PFSK-1 (cell line): ENCODE data around the gene GALNT14.

Experiments used
- FOXP2 ChIP-seq: optimal IDR thresholded peaks from 2 replicates; pipeline ENCODE3; 2011; ENCODE audit warnings: borderline replicate concordance, control low read depth, inconsistent platforms; ENCODE audit not compliant: insufficient read depth; ENCODE audit errors: extremely low read length, extremely low read depth
- POLR2AphosphoS5 ChIP-seq: IDR thresholded peaks from 2 replicates; pipeline ENCODE4 v1.6.1; 2012; ENCODE audit warnings: low read depth, mild to moderate bottlenecking, control low read depth, low read length, moderate library complexity
- REST ChIP-seq, 2 experiments: IDR thresholded peaks; 2 replicates each; pipeline versions ENCODE4 v1.6.1 to v1.8.0; 2011 to 2012; ENCODE audit warnings: low read depth in 2 of 2, low read length in 2 of 2, control low read depth in 1 of 2, inconsistent platforms in 1 of 2, mild to moderate bottlenecking in 1 of 2, moderate library complexity in 1 of 2; ENCODE audit not compliant: insufficient read depth in 1 of 2
- SIN3A ChIP-seq: IDR thresholded peaks from 2 replicates; pipeline ENCODE4 v1.6.1; 2012; ENCODE audit warnings: mild to moderate bottlenecking, low read length, moderate library complexity, borderline replicate concordance; ENCODE audit not compliant: insufficient read depth
- TAF1 ChIP-seq: IDR thresholded peaks from 2 replicates; pipeline ENCODE4 v1.6.1; 2012; ENCODE audit warnings: low read length, control low read depth, borderline replicate concordance; ENCODE audit not compliant: insufficient read depth

- no peak for TF ChIP-seq SIN3A
- no peak for TF ChIP-seq FOXP2
- no peak for TF ChIP-seq POLR2AphosphoS5
- no peak for TF ChIP-seq REST (IDR thresholded peaks at IDR 0.05; ENCODE audit: insufficient read depth in 1 of 2, low read depth in 2 of 2, low read length in 2 of 2)
- TF ChIP-seq TAF1 = no peak
These were observed 32.9 kb upstream of the GALNT14 start for GRCh38 chr2:31171142-31171541.
